ENCODE data around the gene ZNF22. TPM values are rescaled to one million over a fixed set of nuclear protein-coding genes. Genes with fewer than 3 reads are reported as not detected.

The ZNF22 gene
- total and polyA plus RNA-seq, 5 donors from 2014 or later, result 10.7 to 30.0 (median 21.8) TPM

Other genes starting within 250 kb of the ZNF22 start
- not detected for gene TMEM72, start 89.6 kb upstream of the ZNF22 start, total RNA-seq
- gene TMEM72, start 89.6 kb upstream of the ZNF22 start, polyA plus RNA-seq, result not detected
- 1.3 TPM for gene RASSF4, start 41.1 kb upstream of the ZNF22 start, total RNA-seq
- gene RASSF4, start 41.1 kb upstream of the ZNF22 start, polyA plus RNA-seq, result under 1 TPM in 3 of 4 donors, not detected in 1; 0.37 to 0.67 (median 0.39) TPM
- 0.44 TPM for gene DEPP1, start 22.1 kb upstream of the ZNF22 start, total RNA-seq
- not detected for gene DEPP1, start 22.1 kb upstream of the ZNF22 start, polyA plus RNA-seq